Measurements from ENCODE around the gene CTBP2.
A peak's percentile ranks its signal among the peaks of the same experiment; 100 is the strongest.

The CTBP2 gene

DNA sequence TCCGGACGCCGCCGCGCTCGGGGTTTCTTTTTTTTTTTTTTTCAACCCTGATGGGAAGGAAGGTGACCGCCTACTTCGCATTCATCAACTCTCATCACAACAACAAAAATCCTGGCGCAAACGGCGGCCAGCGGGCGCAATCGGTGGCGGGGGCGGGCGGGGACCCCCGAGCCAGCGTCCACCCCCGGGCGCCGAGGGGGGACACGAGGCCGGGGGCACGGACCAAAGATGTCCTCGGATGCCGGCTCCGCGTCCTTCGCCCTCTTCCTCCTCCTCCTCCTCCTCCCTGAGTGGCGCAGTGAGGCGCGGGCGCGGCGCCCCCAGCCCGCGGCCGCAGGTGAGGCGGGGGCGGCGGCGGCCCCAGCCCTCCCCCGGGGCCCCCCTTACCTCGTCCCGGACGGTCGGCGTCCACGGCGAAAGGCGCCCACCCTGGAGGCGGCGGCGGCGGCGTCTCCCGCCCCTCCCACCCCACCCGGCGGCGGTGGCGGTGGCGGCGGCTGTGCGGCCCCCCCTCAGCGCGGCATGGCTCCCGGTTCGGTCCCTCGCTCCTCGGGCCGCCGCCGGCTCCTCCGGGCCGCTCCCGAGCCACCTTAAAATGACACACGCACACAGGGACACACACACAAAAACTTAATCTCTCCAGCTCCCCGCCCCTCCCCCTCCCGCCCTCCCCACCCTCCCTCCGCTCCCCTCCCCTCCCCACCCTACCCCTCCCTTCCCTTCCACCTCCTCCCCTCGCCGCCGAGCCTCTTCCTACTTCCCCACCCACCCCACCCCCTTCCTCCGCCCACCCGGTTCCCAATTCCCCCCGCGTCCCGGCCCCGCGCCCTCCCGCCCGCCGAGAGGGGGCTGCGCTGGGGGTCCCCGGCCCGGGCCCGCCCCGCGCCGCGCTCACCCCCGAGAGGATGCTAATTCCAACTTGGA, at the start of gene CTBP2:
Gene CTBP2 (minus strand): TSS at position 632 of the 924 bp plus-strand sequence.
- peak within 1 kb of the TSS; percentile 62 for H3K4me3 ChIP-seq (ENCODE audit: low read depth, low read length)
- TF ChIP-seq CTCF (IDR thresholded peaks at IDR 0.05; ENCODE audit: low read depth, low read length, missing control alignments): no peak
- no peak for DNase-seq (ENCODE audit: low read depth)
- in situ Hi-C loops (cut with HindIII; ENCODE audit: low sequenced_read_pairs): no loop called here

GRCh38 chr10:125209591-125210355, 49.4 kb upstream of the CTBP2 start:
- no peak overlapping the region for H3K4me3 ChIP-seq (ENCODE audit: low read depth, low read length)
- no peak for TF ChIP-seq CTCF (IDR thresholded peaks at IDR 0.05; ENCODE audit: low read depth, low read length, missing control alignments)
- DNase-seq (ENCODE audit: low read depth): peak; percentile 26
- in situ Hi-C loops (cut with HindIII; ENCODE audit: low sequenced_read_pairs): no loop called here

GRCh38 chr10:125208854-125209565, 48.6 kb upstream of the CTBP2 start:
- TF ChIP-seq CTCF (IDR thresholded peaks at IDR 0.05; ENCODE audit: low read depth, low read length, missing control alignments): no peak
- in situ Hi-C loops (cut with HindIII; ENCODE audit: low sequenced_read_pairs): no loop called here
- no peak overlapping the region for H3K4me3 ChIP-seq (ENCODE audit: low read depth, low read length)
- peak; percentile 13 for DNase-seq (ENCODE audit: low read depth)

DNA sequence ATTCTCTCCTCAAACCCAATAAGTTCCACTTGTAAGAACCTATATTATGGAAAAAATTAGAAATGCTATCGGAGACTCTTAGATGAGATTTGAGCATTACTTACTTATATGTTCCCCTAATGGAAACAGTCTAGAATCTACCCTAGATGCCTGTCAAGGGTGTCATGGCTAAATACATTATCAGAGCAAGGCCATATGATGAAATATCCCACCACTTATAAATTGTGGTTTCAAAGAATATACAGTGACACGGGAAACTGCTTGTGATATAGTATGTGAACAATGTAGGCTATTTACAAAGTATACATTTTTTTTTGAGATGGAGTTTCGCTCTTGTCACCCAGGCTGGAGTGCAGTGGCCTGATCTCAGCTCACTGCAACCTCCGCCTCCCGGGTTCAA, 46.3 kb upstream of the CTBP2 start:
- DNase-seq (ENCODE audit: low read depth): no peak
- in situ Hi-C loops (cut with HindIII; ENCODE audit: low sequenced_read_pairs): no loop called here
- no peak for TF ChIP-seq CTCF (IDR thresholded peaks at IDR 0.05; ENCODE audit: low read depth, low read length, missing control alignments)
- H3K4me3 ChIP-seq (ENCODE audit: low read depth, low read length): no peak overlapping the region

- no peak for DNase-seq (ENCODE audit: low read depth)
- in situ Hi-C loops (cut with HindIII; ENCODE audit: low sequenced_read_pairs): no loop called here
- no peak overlapping the region for H3K4me3 ChIP-seq (ENCODE audit: low read depth, low read length)
- TF ChIP-seq CTCF (IDR thresholded peaks at IDR 0.05; ENCODE audit: low read depth, low read length, missing control alignments): no peak
Observed at GRCh38 chr10:125205431-125205830, 45.1 kb upstream of the CTBP2 start.

DNA sequence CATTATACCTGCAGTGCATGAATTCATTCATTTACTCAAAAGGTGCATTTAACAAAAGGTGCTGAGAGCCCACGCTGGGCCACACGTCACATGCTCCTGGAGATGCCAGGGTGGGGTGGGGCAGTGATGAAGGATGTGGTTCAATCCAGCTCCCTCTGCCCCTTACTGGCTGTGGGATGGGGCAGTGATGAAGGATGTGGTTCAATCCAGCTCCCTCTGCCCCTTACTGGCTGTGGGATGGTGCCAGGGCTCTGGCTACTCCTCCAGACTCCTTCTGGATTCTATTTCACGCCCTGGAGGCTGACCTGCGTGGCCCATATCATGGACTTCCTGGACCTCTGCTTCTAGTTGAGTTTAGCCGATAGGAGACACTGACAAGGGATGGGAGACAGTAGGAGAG, 44.0 kb upstream of the CTBP2 start:
- no peak overlapping the region for H3K4me3 ChIP-seq (ENCODE audit: low read depth, low read length)
- DNase-seq (ENCODE audit: low read depth): no peak
- no peak for TF ChIP-seq CTCF (IDR thresholded peaks at IDR 0.05; ENCODE audit: low read depth, low read length, missing control alignments)
- in situ Hi-C loops (cut with HindIII; ENCODE audit: low sequenced_read_pairs): no loop called here
